ENCODE results near the gene TEX48. TPM values are rescaled to one million over a fixed set of nuclear protein-coding genes. Genes with fewer than 3 reads are reported as not detected.

TEX48 gene
- polyA plus RNA-seq, 6 donors from 2014 or later: not detected

- no peak for ATAC-seq (ENCODE audit: low read depth in 2 of 2)
- DNase-seq: no peak
- no peaks in the 10 kb centered on the region for H3K27me3 Mint-ChIP-seq
- H3K4me1 Mint-ChIP-seq: peaks cover 28 to 56% (median 49%) of the 10 kb centered on the region in 3 donors
- H3K36me3 Mint-ChIP-seq: peaks cover 23 to 29% of the 10 kb centered on the region in 2 donors
- H3K9me3 Mint-ChIP-seq: no peaks in the 10 kb centered on the region
- H3K27ac Mint-ChIP-seq: peak overlapping the region in 3 of 6 donors; percentile 11 to 90 (median 76)
- H3K4me3 Mint-ChIP-seq: no peak overlapping the region
Measured at GRCh38 chr9:114621975-114622609, 59.9 kb downstream of the TEX48 start.

- peak overlapping the region in 3 of 6 donors; percentile 1 to 90 (median 11) for H3K27ac Mint-ChIP-seq
- H3K36me3 Mint-ChIP-seq: peaks cover 23 to 24% of the 10 kb centered on the region in 2 donors
- peaks cover 34 to 56% (median 55%) of the 10 kb centered on the region in 3 donors for H3K4me1 Mint-ChIP-seq
- no peak for DNase-seq
- no peaks in the 10 kb centered on the region for H3K9me3 Mint-ChIP-seq
- peak overlapping the region in 1 of 8 donors; percentile 21 for H3K4me3 Mint-ChIP-seq
- no peaks in the 10 kb centered on the region for H3K27me3 Mint-ChIP-seq
- no peak for ATAC-seq (ENCODE audit: low read depth in 2 of 2)
Measured at GRCh38 chr9:114621561-114621960, 60.4 kb downstream of the TEX48 start.

GRCh38 chr9:114619191-114619761 lies 62.7 kb downstream of the TEX48 start:
- H3K27ac Mint-ChIP-seq: peak overlapping the region; percentile 94 to 99 (median 98)
- ATAC-seq (ENCODE audit: low read depth in 2 of 2): peak; percentile 55 to 61
- peak overlapping the region; percentile 72 to 94 (median 87) for H3K4me3 Mint-ChIP-seq
- DNase-seq: peak; percentile 70
- H3K4me1 Mint-ChIP-seq: peaks cover 41 to 72% (median 71%) of the 10 kb centered on the region in 3 donors
- no peaks in the 10 kb centered on the region for H3K9me3 Mint-ChIP-seq
- H3K36me3 Mint-ChIP-seq: peaks cover 15 to 16% of the 10 kb centered on the region in 2 donors
- H3K27me3 Mint-ChIP-seq: no peaks in the 10 kb centered on the region

- H3K27ac Mint-ChIP-seq: peak overlapping the region; percentile 94 to 100 (median 99)
- peaks cover 8 to 10% of the 10 kb centered on the region in 2 donors for H3K36me3 Mint-ChIP-seq
- peak; percentile 83 for DNase-seq
- peak overlapping the region; percentile 71 to 94 (median 86) for H3K4me3 Mint-ChIP-seq
- ATAC-seq (ENCODE audit: low read depth in 2 of 2): peak; percentile 81 to 85
- peaks cover 59 to 89% (median 88%) of the 10 kb centered on the region in 3 donors for H3K4me1 Mint-ChIP-seq
- no peaks in the 10 kb centered on the region for H3K9me3 Mint-ChIP-seq
- H3K27me3 Mint-ChIP-seq: no peaks in the 10 kb centered on the region
Measured at GRCh38 chr9:114616684-114617520, 65.1 kb downstream of the TEX48 start.

Other genes with a start within 250 kb of the TEX48 start
- gene WHRN, start 176.7 kb downstream of the TEX48 start, polyA plus RNA-seq (ENCODE audit: low read depth in 6 of 6): 1 to 10 TPM in 2 of 6 donors, under 1 TPM in 4; 0.27 to 2.0 (median 0.95) TPM
- gene ATP6V1G1, start 94.4 kb downstream of the TEX48 start, polyA plus RNA-seq (ENCODE audit: low read depth in 6 of 6): 100 to 1,000 TPM; 425 to 637 (median 511) TPM
- 10 to 100 TPM; 26.4 to 43.7 (median 32.0) TPM for gene TMEM268, start 70.9 kb downstream of the TEX48 start, polyA plus RNA-seq (ENCODE audit: low read depth in 6 of 6)
- gene TEX53, start 24.4 kb downstream of the TEX48 start, polyA plus RNA-seq (ENCODE audit: low read depth in 6 of 6): not detected
- under 1 TPM in 1 of 6 donors, not detected in 5; 0.16 TPM for gene TNFSF15, start 123.8 kb upstream of the TEX48 start, polyA plus RNA-seq (ENCODE audit: low read depth in 6 of 6)
- 1 to 10 TPM in 5 of 6 donors, under 1 TPM in 1; 0.42 to 9.5 (median 7.0) TPM for gene TNFSF8, start 248.4 kb upstream of the TEX48 start, polyA plus RNA-seq (ENCODE audit: low read depth in 6 of 6)